ENCODE results near the gene SPINT4.

DNA sequence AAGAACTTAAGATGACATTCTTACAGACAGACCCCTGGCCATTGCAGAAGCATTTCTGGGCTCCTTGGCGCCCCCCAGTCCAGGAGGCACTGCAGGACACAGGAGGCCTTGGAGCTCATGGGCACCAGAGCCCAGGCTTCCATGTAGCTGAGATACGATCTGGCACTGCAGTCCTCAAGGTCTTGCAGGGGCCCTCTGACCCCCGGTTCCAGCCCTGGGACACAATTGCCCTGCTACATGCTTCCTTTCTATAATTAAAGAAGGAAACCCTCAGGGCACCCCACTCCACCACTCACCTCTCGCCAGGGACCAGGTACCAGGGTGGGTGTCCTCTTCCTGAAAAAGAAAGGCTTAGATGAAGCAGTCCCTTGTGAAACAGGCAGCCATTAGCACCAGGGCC, 35.9 kb downstream of the SPINT4 start:
- no peak for TF ChIP-seq FOXK2 (IDR thresholded peaks at IDR 0.05)
- no peak for TF ChIP-seq HDGF (IDR thresholded peaks at IDR 0.05; ENCODE audit: borderline replicate concordance)
- no peak for TF ChIP-seq PKNOX1 (IDR thresholded peaks at IDR 0.05)
